Measurements from ENCODE around the gene TMUB1. TPM values are rescaled to one million over a fixed set of nuclear protein-coding genes. Genes with fewer than 3 reads are reported as not detected.

TMUB1 gene
- polyA plus RNA-seq, 2 of the 4 experiments (the other 2 are of a cell fraction) = 14.0 to 37.7 TPM

DNA sequence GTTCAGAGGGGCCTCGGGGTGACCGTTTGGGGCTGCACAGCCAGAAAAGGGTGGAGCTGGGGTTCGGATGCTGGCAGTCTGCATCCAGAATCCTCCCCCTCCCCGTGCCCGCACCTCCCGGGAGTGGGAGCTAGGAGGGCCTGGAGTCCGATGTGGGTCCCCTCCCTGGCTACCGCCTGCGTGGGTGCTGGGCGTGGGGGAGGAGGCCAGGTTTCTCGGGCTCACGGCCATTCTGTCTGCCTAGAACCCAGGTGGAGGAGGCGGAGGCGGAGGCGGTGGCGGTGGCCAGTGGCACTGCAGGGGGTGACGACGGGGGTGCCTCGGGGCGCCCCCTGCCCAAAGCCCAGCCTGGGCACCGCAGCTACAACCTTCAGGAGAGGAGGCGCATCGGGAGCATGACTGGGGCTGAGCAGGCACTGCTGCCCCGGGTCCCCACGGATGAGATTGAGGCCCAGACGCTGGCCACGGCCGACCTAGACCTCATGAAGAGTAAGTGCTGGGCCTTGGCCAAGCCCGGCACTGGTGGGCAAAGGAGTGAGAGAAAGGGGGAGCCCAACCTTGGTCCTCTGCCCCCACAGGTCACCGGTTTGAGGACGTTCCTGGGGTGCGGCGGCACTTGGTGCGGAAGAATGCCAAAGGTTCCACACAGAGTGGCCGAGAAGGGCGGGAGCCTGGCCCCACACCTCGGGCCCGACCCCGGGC, 16.9 kb downstream of the TMUB1 start:
- H3K4me1 ChIP-seq = peaks cover 27% of the 10 kb centered on the region
- FAIRE-seq = no peak
- H3K4me3 ChIP-seq = no peak overlapping the region
- no peak for DNase-seq (ENCODE audit: low read depth in 1 of 2, low spot score in 1 of 2)
- no peaks in the 10 kb centered on the region for H3K9me3 ChIP-seq
- no peak overlapping the region for H3K4me2 ChIP-seq
- CTCF ChIA-PET = interaction anchor here (1.0 to 4.6 kb wide), 6 partner anchors 9 to 56 kb away, joined by 3 to 21 read pairs (median 4); partner anchors contain the start of genes FASTK and TMUB1
- POLR2A ChIA-PET = interaction anchor here (1.1 kb wide), 1 partner anchor 14 kb away, joined by 4 read pairs; the partner anchor contains the start of gene FASTK
- 90% methylated on average over 34 of the region's 39 CpGs for WGBS (ENCODE audit: missing lambda C conversion rate)
- H3K27ac ChIP-seq = no peak overlapping the region
- no peak for TF ChIP-seq RNF2 (IDR thresholded peaks at IDR 0.05; ENCODE audit: borderline replicate concordance, low read depth)
- TF ChIP-seq, protein P1, sequence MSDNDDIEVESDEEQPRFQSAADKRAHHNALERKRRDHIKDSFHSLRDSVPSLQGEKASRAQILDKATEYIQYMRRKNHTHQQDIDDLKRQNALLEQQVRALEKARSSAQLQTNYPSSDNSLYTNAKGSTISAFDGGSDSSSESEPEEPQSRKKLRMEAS (IDR thresholded peaks at IDR 0.05) = no peak
- TF ChIP-seq CHD4 (IDR thresholded peaks at IDR 0.05; ENCODE audit: borderline replicate concordance) = no peak
- TF ChIP-seq EHF (CRISPR knock-in tag; IDR thresholded peaks at IDR 0.05) = no peak
- no peak for TF ChIP-seq POLR2A (IDR thresholded peaks at IDR 0.05; ENCODE audit: low read length)
- no peak for TF ChIP-seq GATA3 (IDR thresholded peaks at IDR 0.05; ENCODE audit: borderline replicate concordance)
- TF ChIP-seq CEBPB (IDR thresholded peaks at IDR 0.05) = no peak
- TF ChIP-seq FOXS1 (CRISPR knock-in tag; IDR thresholded peaks at IDR 0.05) = no peak
- no peak for TF ChIP-seq RARB (CRISPR knock-in tag; IDR thresholded peaks at IDR 0.05)
- no peak for TF ChIP-seq PHF8 (IDR thresholded peaks at IDR 0.05; ENCODE audit: borderline replicate concordance, low read depth)
- TF ChIP-seq MYC (IDR thresholded peaks at IDR 0.05; ENCODE audit: borderline replicate concordance, low read length) = no peak
- TF ChIP-seq TFCP2L1 (CRISPR knock-in tag; IDR thresholded peaks at IDR 0.05) = no peak
- TF ChIP-seq EHMT2 (IDR thresholded peaks at IDR 0.05; ENCODE audit: low read depth) = no peak
- TF ChIP-seq JUNB (IDR thresholded peaks at IDR 0.05) = no peak
- TF ChIP-seq MAZ (IDR thresholded peaks at IDR 0.05; ENCODE audit: borderline replicate concordance, low read depth, low read length) = no peak
- no peak for TF ChIP-seq E2F6 (IDR thresholded peaks at IDR 0.05; ENCODE audit: borderline replicate concordance, low read depth)
- TF ChIP-seq ZC3H11A (IDR thresholded peaks at IDR 0.05) = no peak
- no peak for TF ChIP-seq ELK1 (IDR thresholded peaks at IDR 0.05; ENCODE audit: low read depth, low read length)
- TF ChIP-seq CBX2 (IDR thresholded peaks at IDR 0.05; ENCODE audit: borderline replicate concordance, low read depth) = no peak
- ATAC-seq = no peak

DNA sequence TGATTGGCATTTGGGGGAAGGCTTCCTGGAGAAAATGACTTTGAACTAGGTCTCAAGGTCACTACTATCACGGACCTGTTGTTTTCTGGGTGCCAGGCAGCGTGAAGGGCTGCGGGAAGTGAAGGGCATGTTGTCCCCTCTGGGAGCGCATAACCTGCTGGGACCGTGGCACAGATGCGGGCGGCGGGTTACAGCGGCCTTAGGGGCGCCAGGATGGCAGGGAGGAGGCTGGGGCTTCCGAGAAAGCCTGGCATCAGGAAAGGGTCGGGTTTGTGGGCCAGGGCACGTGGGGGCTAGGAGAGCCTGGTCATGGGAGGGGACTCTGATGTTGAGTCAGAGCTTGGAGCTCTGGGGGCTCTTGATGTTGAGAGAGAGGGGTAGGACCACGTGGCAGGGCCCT, 17.8 kb downstream of the TMUB1 start:
- no peak for FAIRE-seq

More for the DNA sequence above, 17.8 kb downstream of the TMUB1 start:
- ATAC-seq (no peak), DNase-seq (ENCODE audit: low read depth in 1 of 2, low spot score in 1 of 2) (no peak)
- peak overlapping the region in 1 of 2 experiments; percentile 99; a peak in 2 of 6 replicates for H3K27ac ChIP-seq
- ChIA-PET POLR2A (interaction anchor here (1.1 kb wide), 1 partner anchor 15 kb away, joined by 4 read pairs; the partner anchor contains the start of gene FASTK), CTCF (interaction anchor here (1.0 to 5.7 kb wide), 5 partner anchors 9 to 42 kb away, joined by 3 to 64 read pairs (median 4); no protein-coding TSS in a partner anchor)
- TF ChIP-seq POLR2AphosphoS2 (conservative IDR thresholded peaks at IDR 0.05; ENCODE audit: low read length) (no peak), JUN (IDR thresholded peaks at IDR 0.05) (no peak), RFX5 (IDR thresholded peaks at IDR 0.05) (no peak), CBX8 (IDR thresholded peaks at IDR 0.05) (no peak), ZC3H11A (IDR thresholded peaks at IDR 0.05) (no peak), ESRRA (IDR thresholded peaks at IDR 0.05; ENCODE audit: borderline replicate concordance, low read length) (no peak), ZSCAN20 (CRISPR knock-in tag; IDR thresholded peaks at IDR 0.05) (no peak), RAD21 (conservative IDR thresholded peaks at IDR 0.05 in 1 of 2, IDR thresholded peaks at IDR 0.05 in 1 of 2) (no peak), POLR2A (IDR thresholded peaks at IDR 0.05; ENCODE audit: low read length) (no peak), RNF2 (IDR thresholded peaks at IDR 0.05; ENCODE audit: borderline replicate concordance, low read depth) (no peak)
- WGBS (ENCODE audit: missing lambda C conversion rate) = 83% methylated on average over 14 of the region's 14 CpGs
- no peaks in the 10 kb centered on the region for H3K9me3 ChIP-seq
- H3K4me2 ChIP-seq = no peak overlapping the region
- H3K4me1 ChIP-seq = peaks cover 29% of the 10 kb centered on the region
- no peak overlapping the region for H3K4me3 ChIP-seq
